ENCODE measurements around the gene ACOXL. TPM values are rescaled to one million over a fixed set of nuclear protein-coding genes. Genes with fewer than 3 reads are reported as not detected.

Gene ACOXL
- total RNA-seq, 5 donors from 2014 or later (not counting 1 experiment from before 2014, with no cell fraction given), result 0.10 TPM; not detected in 4

- ChIA-PET CTCF (no interaction called here), POLR2A (no interaction called here)
- Mint-ChIP-seq H3K27me3 (peaks cover 4 to 13% of the 10 kb centered on the region in 2 donors), H3K4me3 (no peak overlapping the region), H3K36me3 (no peaks in the 10 kb centered on the region), H3K27ac (no peak overlapping the region), H3K4me1 (peaks cover 3 to 12% (median 9%) of the 10 kb centered on the region in 3 donors), H3K9me3 (peaks cover 4 to 14% (median 5%) of the 10 kb centered on the region in 3 donors)
- Histone ChIP-seq H3K4me3 (ENCODE audit: control insufficient read depth in 1 of 2, extremely low read depth in 1 of 2, low read length in 1 of 2) (no peak overlapping the region), H3K27ac (ENCODE audit: low read length) (no peak overlapping the region), H3K27me3 (replicated peaks in 1 of 2; ENCODE audit: control insufficient read depth in 2 of 2, extremely low read depth in 1 of 2, insufficient read depth in 2 of 2, low read length in 1 of 2) (peaks cover 0 to 11% of the 10 kb centered on the region in 2 experiments), H3K36me3 (ENCODE audit: control insufficient read depth in 2 of 2, extremely low read depth in 1 of 2, insufficient read depth in 1 of 2, low read length in 1 of 2) (no peaks in the 10 kb centered on the region), H3K9me3 (peaks cover 2% of the 10 kb centered on the region), H3K4me1 (ENCODE audit: control insufficient read depth in 1 of 2, extremely low read depth in 1 of 2, insufficient read depth in 2 of 2, low read length in 2 of 2) (peaks cover 8 to 30% of the 10 kb centered on the region in 2 experiments)
- no peak for DNase-seq
- no peak for ATAC-seq (replicated peaks in 1 of 4)
- WGBS (ENCODE audit: insufficient coverage), result 83% methylated on average over 1 of the region's 3 CpGs
Observed at GRCh38 chr2:110878150-110878549, 145.8 kb downstream of the ACOXL start.

- H3K36me3 Mint-ChIP-seq, result no peaks in the 10 kb centered on the region
- Histone ChIP-seq H3K27me3 (replicated peaks in 1 of 2; ENCODE audit: control insufficient read depth in 2 of 2, extremely low read depth in 1 of 2, insufficient read depth in 2 of 2, low read length in 1 of 2) (peaks cover 0 to 3% of the 10 kb centered on the region in 2 experiments), H3K27ac (ENCODE audit: low read length) (no peak overlapping the region), H3K4me3 (ENCODE audit: control insufficient read depth in 1 of 2, extremely low read depth in 1 of 2, low read length in 1 of 2) (no peak overlapping the region), H3K4me1 (ENCODE audit: control insufficient read depth in 1 of 2, extremely low read depth in 1 of 2, insufficient read depth in 2 of 2, low read length in 2 of 2) (peaks cover 4 to 8% of the 10 kb centered on the region in 2 experiments), H3K9me3 (peaks cover 2% of the 10 kb centered on the region), H3K36me3 (ENCODE audit: control insufficient read depth in 2 of 2, extremely low read depth in 1 of 2, insufficient read depth in 1 of 2, low read length in 1 of 2) (no peaks in the 10 kb centered on the region)
- H3K27ac Mint-ChIP-seq, result no peak overlapping the region
- H3K4me1 Mint-ChIP-seq, result peaks cover 3 to 8% (median 5%) of the 10 kb centered on the region in 3 donors
- ATAC-seq (replicated peaks in 1 of 4) (no peak), DNase-seq (no peak)
- no CpG with 5 or more reads among the region's 6 CpGs for WGBS (ENCODE audit: insufficient coverage)
- no peak overlapping the region for H3K4me3 Mint-ChIP-seq
- H3K27me3 Mint-ChIP-seq, result peaks cover 4 to 11% of the 10 kb centered on the region in 2 donors
- POLR2A ChIA-PET, result no interaction called here
- CTCF ChIA-PET, result no interaction called here
- peaks cover 4 to 14% (median 5%) of the 10 kb centered on the region in 3 donors for H3K9me3 Mint-ChIP-seq
Observed at GRCh38 chr2:110881908-110882307, 149.5 kb downstream of the ACOXL start.

- H3K4me1 Mint-ChIP-seq, result no peaks in the 10 kb centered on the region
- H3K36me3 Mint-ChIP-seq, result no peaks in the 10 kb centered on the region
- DNase-seq (no peak), ATAC-seq (replicated peaks in 1 of 4) (no peak)
- no peak overlapping the region for H3K4me3 ChIP-seq (ENCODE audit: control insufficient read depth in 1 of 2, extremely low read depth in 1 of 2, low read length in 1 of 2)
- H3K36me3 ChIP-seq (ENCODE audit: control insufficient read depth in 2 of 2, extremely low read depth in 1 of 2, insufficient read depth in 1 of 2, low read length in 1 of 2), result no peaks in the 10 kb centered on the region
- H3K4me3 Mint-ChIP-seq, result no peak overlapping the region
- no peaks in the 10 kb centered on the region for H3K27me3 ChIP-seq (replicated peaks in 1 of 2; ENCODE audit: control insufficient read depth in 2 of 2, extremely low read depth in 1 of 2, insufficient read depth in 2 of 2, low read length in 1 of 2)
- ChIA-PET POLR2A (no interaction called here), CTCF (no interaction called here)
- H3K27ac ChIP-seq (ENCODE audit: low read length), result no peak overlapping the region
- peaks cover 2 to 13% of the 10 kb centered on the region in 2 donors for H3K27me3 Mint-ChIP-seq
- no peaks in the 10 kb centered on the region for H3K4me1 ChIP-seq (ENCODE audit: control insufficient read depth in 1 of 2, extremely low read depth in 1 of 2, insufficient read depth in 2 of 2, low read length in 2 of 2)
- peaks cover 2% of the 10 kb centered on the region for H3K9me3 ChIP-seq
- H3K9me3 Mint-ChIP-seq, result peaks cover 0 to 10% (median 2%) of the 10 kb centered on the region in 3 donors
- no CpG with 5 or more reads among the region's 1 CpG for WGBS (ENCODE audit: insufficient coverage)
- H3K27ac Mint-ChIP-seq, result no peak overlapping the region
Observed at GRCh38 chr2:110883406-110883805, 151.0 kb downstream of the ACOXL start.

- no peak overlapping the region for H3K27ac Mint-ChIP-seq
- Histone ChIP-seq H3K9me3 (peaks cover 2% of the 10 kb centered on the region), H3K36me3 (ENCODE audit: control insufficient read depth in 2 of 2, extremely low read depth in 1 of 2, insufficient read depth in 1 of 2, low read length in 1 of 2) (no peaks in the 10 kb centered on the region), H3K4me1 (ENCODE audit: control insufficient read depth in 1 of 2, extremely low read depth in 1 of 2, insufficient read depth in 2 of 2, low read length in 2 of 2) (no peaks in the 10 kb centered on the region), H3K27ac (ENCODE audit: low read length) (no peak overlapping the region), H3K27me3 (replicated peaks in 1 of 2; ENCODE audit: control insufficient read depth in 2 of 2, extremely low read depth in 1 of 2, insufficient read depth in 2 of 2, low read length in 1 of 2) (no peaks in the 10 kb centered on the region), H3K4me3 (ENCODE audit: control insufficient read depth in 1 of 2, extremely low read depth in 1 of 2, low read length in 1 of 2) (no peak overlapping the region)
- H3K4me1 Mint-ChIP-seq, result no peaks in the 10 kb centered on the region
- POLR2A ChIA-PET, result no interaction called here
- peaks cover 0 to 12% (median 5%) of the 10 kb centered on the region in 3 donors for H3K9me3 Mint-ChIP-seq
- no CpG with 5 or more reads among the region's 4 CpGs for WGBS (ENCODE audit: insufficient coverage)
- H3K36me3 Mint-ChIP-seq, result no peaks in the 10 kb centered on the region
- DNase-seq (no peak), ATAC-seq (replicated peaks in 1 of 4) (no peak)
- CTCF ChIA-PET, result no interaction called here
- no peak overlapping the region for H3K4me3 Mint-ChIP-seq
- H3K27me3 Mint-ChIP-seq, result peaks cover 7 to 12% of the 10 kb centered on the region in 2 donors
Observed at GRCh38 chr2:110885256-110885655, 152.9 kb downstream of the ACOXL start.

GRCh38 chr2:110886826-110887573 lies 154.6 kb downstream of the ACOXL start:
- DNase-seq, result no peak
- ChIA-PET POLR2A (interaction anchor here (0.6 to 1.0 kb wide), 2 partner anchors 24 to 768 kb away, joined by 3 read pairs; no protein-coding TSS in a partner anchor), CTCF (no interaction called here)
- no peak overlapping the region for H3K4me3 ChIP-seq (ENCODE audit: control insufficient read depth in 1 of 2, extremely low read depth in 1 of 2, low read length in 1 of 2)
- peaks cover 0 to 11% (median 3%) of the 10 kb centered on the region in 3 donors for H3K9me3 Mint-ChIP-seq
- H3K27ac ChIP-seq (ENCODE audit: low read length), result no peak overlapping the region
- no peaks in the 10 kb centered on the region for H3K36me3 ChIP-seq (ENCODE audit: control insufficient read depth in 2 of 2, extremely low read depth in 1 of 2, insufficient read depth in 1 of 2, low read length in 1 of 2)
- H3K9me3 ChIP-seq, result no peaks in the 10 kb centered on the region
- no peak overlapping the region for H3K4me3 Mint-ChIP-seq
- H3K27me3 ChIP-seq (replicated peaks in 1 of 2; ENCODE audit: control insufficient read depth in 2 of 2, extremely low read depth in 1 of 2, insufficient read depth in 2 of 2, low read length in 1 of 2), result no peaks in the 10 kb centered on the region
- no peaks in the 10 kb centered on the region for H3K4me1 ChIP-seq (ENCODE audit: control insufficient read depth in 1 of 2, extremely low read depth in 1 of 2, insufficient read depth in 2 of 2, low read length in 2 of 2)
- peaks cover 12 to 20% of the 10 kb centered on the region in 2 donors for H3K27me3 Mint-ChIP-seq
- H3K36me3 Mint-ChIP-seq, result no peaks in the 10 kb centered on the region
- WGBS (ENCODE audit: insufficient coverage), result 74% methylated on average over 7 of the region's 11 CpGs
- no peak for ATAC-seq (replicated peaks in 1 of 4)
- H3K27ac Mint-ChIP-seq, result no peak overlapping the region
- no peaks in the 10 kb centered on the region for H3K4me1 Mint-ChIP-seq

- H3K27me3 Mint-ChIP-seq, result peaks cover 12 to 29% of the 10 kb centered on the region in 2 donors
- POLR2A ChIA-PET, result no interaction called here
- CTCF ChIA-PET, result no interaction called here
Observed at GRCh38 chr2:110888411-110888810, 156.0 kb downstream of the ACOXL start.

More at GRCh38 chr2:110888411-110888810, 156.0 kb downstream of the ACOXL start:
- Mint-ChIP-seq H3K9me3 (peaks cover 0 to 8% (median 3%) of the 10 kb centered on the region in 3 donors), H3K36me3 (no peaks in the 10 kb centered on the region), H3K27ac (no peak overlapping the region), H3K4me3 (no peak overlapping the region), H3K4me1 (no peaks in the 10 kb centered on the region)
- Histone ChIP-seq H3K27ac (ENCODE audit: low read length) (no peak overlapping the region), H3K4me1 (ENCODE audit: control insufficient read depth in 1 of 2, extremely low read depth in 1 of 2, insufficient read depth in 2 of 2, low read length in 2 of 2) (no peaks in the 10 kb centered on the region), H3K27me3 (replicated peaks in 1 of 2; ENCODE audit: control insufficient read depth in 2 of 2, extremely low read depth in 1 of 2, insufficient read depth in 2 of 2, low read length in 1 of 2) (peaks cover 0 to 3% of the 10 kb centered on the region in 2 experiments), H3K4me3 (ENCODE audit: control insufficient read depth in 1 of 2, extremely low read depth in 1 of 2, low read length in 1 of 2) (no peak overlapping the region), H3K36me3 (ENCODE audit: control insufficient read depth in 2 of 2, extremely low read depth in 1 of 2, insufficient read depth in 1 of 2, low read length in 1 of 2) (no peaks in the 10 kb centered on the region), H3K9me3 (no peaks in the 10 kb centered on the region)
- DNase-seq (no peak), ATAC-seq (replicated peaks in 1 of 4) (no peak)
- 60% methylated on average over 1 of the region's 2 CpGs for WGBS (ENCODE audit: insufficient coverage)
